ENCODE results near the gene RAB6A.
"Not testable (repeated sequence)": the region's sequence is repeated elsewhere in the genome, so short reads cannot be mapped to it uniquely, and the experiment has no call there.

The RAB6A gene

GRCh38 chr11:73795925-73796632, 35.2 kb upstream of the RAB6A start:
- 96% methylated on average over 17 of the region's 19 CpGs for WGBS (ENCODE audit: insufficient coverage)
- H3K4me1 ChIP-seq (ENCODE audit: control extremely low read depth in 1 of 4, control insufficient read depth in 4 of 4, insufficient read depth in 4 of 4, low read length in 3 of 4): peaks cover 0 to 10% (median 0%) of the 10 kb centered on the region in 4 experiments

GRCh38 chr11:73792584-73792983, 31.7 kb upstream of the RAB6A start:
- peaks cover 0 to 18% (median 10%) of the 10 kb centered on the region in 4 experiments for H3K36me3 ChIP-seq (ENCODE audit: control insufficient read depth in 4 of 4, insufficient read depth in 4 of 4, low read length in 3 of 4)
- no peak overlapping the region for H3K27ac ChIP-seq (ENCODE audit: insufficient read depth in 1 of 2, low read depth in 1 of 2, low read length in 2 of 2, poor library complexity in 1 of 2, severe bottlenecking in 2 of 2)
- no peaks in the 10 kb centered on the region for H3K9me3 ChIP-seq (ENCODE audit: control extremely low read depth in 1 of 5, control insufficient read depth in 4 of 5, insufficient read depth in 2 of 5, low read depth in 1 of 5, low read length in 4 of 5)
- H3K27me3 ChIP-seq (replicated peaks in 2 of 5; ENCODE audit: control insufficient read depth in 4 of 5, insufficient read depth in 5 of 5, low read length in 4 of 5): no peaks in the 10 kb centered on the region
- ChIA-PET POLR2A (no interaction called here), CTCF (no interaction called here)
- peaks cover 0 to 20% (median 7%) of the 10 kb centered on the region in 4 experiments for H3K4me1 ChIP-seq (ENCODE audit: control extremely low read depth in 1 of 4, control insufficient read depth in 4 of 4, insufficient read depth in 4 of 4, low read length in 3 of 4)
- peak in 1 of 3 donors; percentile 29 for DNase-seq
- no peak overlapping the region for H3K4me3 ChIP-seq (ENCODE audit: control insufficient read depth in 1 of 7, extremely low read depth in 1 of 7, insufficient read depth in 4 of 7, low read depth in 2 of 7, low read length in 6 of 7)

More at GRCh38 chr11:73795925-73796632, 35.2 kb upstream of the RAB6A start:
- POLR2A ChIA-PET: no interaction called here
- H3K27ac ChIP-seq (ENCODE audit: insufficient read depth in 1 of 2, low read depth in 1 of 2, low read length in 2 of 2, poor library complexity in 1 of 2, severe bottlenecking in 2 of 2): no peak overlapping the region
- H3K9me3 ChIP-seq (ENCODE audit: control extremely low read depth in 1 of 5, control insufficient read depth in 4 of 5, insufficient read depth in 2 of 5, low read depth in 1 of 5, low read length in 4 of 5): no peaks in the 10 kb centered on the region
- H3K36me3 ChIP-seq (ENCODE audit: control insufficient read depth in 4 of 4, insufficient read depth in 4 of 4, low read length in 3 of 4): peaks cover 0 to 21% (median 10%) of the 10 kb centered on the region in 4 experiments
- no peak for DNase-seq
- CTCF ChIA-PET: no interaction called here
- no peak overlapping the region for H3K4me3 ChIP-seq (ENCODE audit: control insufficient read depth in 1 of 7, extremely low read depth in 1 of 7, insufficient read depth in 4 of 7, low read depth in 2 of 7, low read length in 6 of 7)
- H3K27me3 ChIP-seq (replicated peaks in 2 of 5; ENCODE audit: control insufficient read depth in 4 of 5, insufficient read depth in 5 of 5, low read length in 4 of 5): no peaks in the 10 kb centered on the region

- peak overlapping the region in 2 of 7 experiments; percentile 83 to 90 for H3K4me3 ChIP-seq (ENCODE audit: control insufficient read depth in 1 of 7, extremely low read depth in 1 of 7, insufficient read depth in 4 of 7, low read depth in 2 of 7, low read length in 6 of 7)
- peaks cover 0 to 26% (median 11%) of the 10 kb centered on the region in 4 experiments for H3K4me1 ChIP-seq (ENCODE audit: control extremely low read depth in 1 of 4, control insufficient read depth in 4 of 4, insufficient read depth in 4 of 4, low read length in 3 of 4)
- no peaks in the 10 kb centered on the region for H3K27me3 ChIP-seq (replicated peaks in 2 of 5; ENCODE audit: control insufficient read depth in 4 of 5, insufficient read depth in 5 of 5, low read length in 4 of 5)
- no peaks in the 10 kb centered on the region for H3K9me3 ChIP-seq (ENCODE audit: control extremely low read depth in 1 of 5, control insufficient read depth in 4 of 5, insufficient read depth in 2 of 5, low read depth in 1 of 5, low read length in 4 of 5)
- POLR2A ChIA-PET: interaction anchor here (0.6 kb wide), 1 partner anchor 385 kb away, joined by 3 read pairs; no protein-coding TSS in a partner anchor
- 100% methylated on average over 1 of the region's 5 CpGs for WGBS (ENCODE audit: insufficient coverage)
- peak overlapping the region in 1 of 2 experiments; percentile 90 for H3K27ac ChIP-seq (ENCODE audit: insufficient read depth in 1 of 2, low read depth in 1 of 2, low read length in 2 of 2, poor library complexity in 1 of 2, severe bottlenecking in 2 of 2)
- DNase-seq: no peak
- CTCF ChIA-PET: no interaction called here
- H3K36me3 ChIP-seq (ENCODE audit: control insufficient read depth in 4 of 4, insufficient read depth in 4 of 4, low read length in 3 of 4): peaks cover 0 to 6% (median 2%) of the 10 kb centered on the region in 4 experiments
Measured at GRCh38 chr11:73789279-73789670, 28.4 kb upstream of the RAB6A start.

- H3K27ac ChIP-seq (ENCODE audit: insufficient read depth in 1 of 2, low read depth in 1 of 2, low read length in 2 of 2, poor library complexity in 1 of 2, severe bottlenecking in 2 of 2): peak within 1 kb of the TSS; percentile 76 to 90
- peak; percentile 89 to 94 (median 91) for DNase-seq
- CTCF ChIA-PET: interaction anchor here (0.9 to 1.2 kb wide), 2 partner anchors 9 to 44 kb away, joined by 3 to 4 read pairs; no protein-coding TSS in a partner anchor
- H3K27me3 ChIP-seq (replicated peaks in 2 of 5; ENCODE audit: control insufficient read depth in 4 of 5, insufficient read depth in 5 of 5, low read length in 4 of 5): no peaks in the 10 kb centered on the region
- peaks cover 0 to 26% (median 11%) of the 10 kb centered on the region in 4 experiments for H3K4me1 ChIP-seq (ENCODE audit: control extremely low read depth in 1 of 4, control insufficient read depth in 4 of 4, insufficient read depth in 4 of 4, low read length in 3 of 4)
- POLR2A ChIA-PET: interaction anchor here (0.6 to 0.9 kb wide), 2 partner anchors 8 to 189 kb away, joined by 3 to 4 read pairs; partner anchors contain the start of gene FAM168A
- H3K4me3 ChIP-seq (ENCODE audit: control insufficient read depth in 1 of 7, extremely low read depth in 1 of 7, insufficient read depth in 4 of 7, low read depth in 2 of 7, low read length in 6 of 7): peak within 1 kb of the TSS; percentile 83 to 99 (median 92)
- H3K9me3 ChIP-seq (ENCODE audit: control extremely low read depth in 1 of 5, control insufficient read depth in 4 of 5, insufficient read depth in 2 of 5, low read depth in 1 of 5, low read length in 4 of 5): no peaks in the 10 kb centered on the region
- 10% methylated on average over 16 of the region's 44 CpGs for WGBS (ENCODE audit: insufficient coverage)
- H3K36me3 ChIP-seq (ENCODE audit: control insufficient read depth in 4 of 4, insufficient read depth in 4 of 4, low read length in 3 of 4): peaks cover 0 to 6% (median 2%) of the 10 kb centered on the region in 4 experiments
Measured at GRCh38 chr11:73787643-73788558, 27.0 kb upstream of the RAB6A start, which contains the start of gene MRPL48. MRPL48 (plus strand) TSS chr11:73787874; CDS start chr11:73787972, 98 bp downstream.

- DNase-seq: no peak
- Histone ChIP-seq H3K9me3 (ENCODE audit: control extremely low read depth in 1 of 5, control insufficient read depth in 4 of 5, insufficient read depth in 2 of 5, low read depth in 1 of 5, low read length in 4 of 5) (no peaks in the 10 kb centered on the region), H3K27me3 (replicated peaks in 2 of 5; ENCODE audit: control insufficient read depth in 4 of 5, insufficient read depth in 5 of 5, low read length in 4 of 5) (no peaks in the 10 kb centered on the region), H3K36me3 (ENCODE audit: control insufficient read depth in 4 of 4, insufficient read depth in 4 of 4, low read length in 3 of 4) (peaks cover 0 to 5% (median 1%) of the 10 kb centered on the region in 4 experiments), H3K4me1 (ENCODE audit: control extremely low read depth in 1 of 4, control insufficient read depth in 4 of 4, insufficient read depth in 4 of 4, low read length in 3 of 4) (peaks cover 0 to 19% (median 11%) of the 10 kb centered on the region in 4 experiments), H3K4me3 (ENCODE audit: control insufficient read depth in 1 of 7, extremely low read depth in 1 of 7, insufficient read depth in 4 of 7, low read depth in 2 of 7, low read length in 6 of 7) (peak overlapping the region; percentile 83 to 99 (median 92)), H3K27ac (ENCODE audit: insufficient read depth in 1 of 2, low read depth in 1 of 2, low read length in 2 of 2, poor library complexity in 1 of 2, severe bottlenecking in 2 of 2) (peak overlapping the region; percentile 76 to 90)
- 82% methylated on average over 9 of the region's 17 CpGs for WGBS (ENCODE audit: insufficient coverage)
- POLR2A ChIA-PET: interaction anchor here (0.6 kb wide), 1 partner anchor 11 kb away, joined by 3 read pairs; no protein-coding TSS in a partner anchor
- CTCF ChIA-PET: interaction anchor here (1.2 kb wide), 1 partner anchor 8 kb away, joined by 3 read pairs; no protein-coding TSS in a partner anchor
Measured at GRCh38 chr11:73787051-73787642, 26.3 kb upstream of the RAB6A start.

- H3K4me1 ChIP-seq (ENCODE audit: control extremely low read depth in 1 of 4, control insufficient read depth in 4 of 4, insufficient read depth in 4 of 4, low read length in 3 of 4): peaks cover 0 to 16% (median 11%) of the 10 kb centered on the region in 4 experiments
- H3K9me3 ChIP-seq (ENCODE audit: control extremely low read depth in 1 of 5, control insufficient read depth in 4 of 5, insufficient read depth in 2 of 5, low read depth in 1 of 5, low read length in 4 of 5); POLR2A ChIA-PET; H3K4me3 ChIP-seq (ENCODE audit: control insufficient read depth in 1 of 7, extremely low read depth in 1 of 7, insufficient read depth in 4 of 7, low read depth in 2 of 7, low read length in 6 of 7); DNase-seq; H3K36me3 ChIP-seq (ENCODE audit: control insufficient read depth in 4 of 4, insufficient read depth in 4 of 4, low read length in 3 of 4); CTCF ChIA-PET; H3K27ac ChIP-seq (ENCODE audit: insufficient read depth in 1 of 2, low read depth in 1 of 2, low read length in 2 of 2, poor library complexity in 1 of 2, severe bottlenecking in 2 of 2); H3K27me3 ChIP-seq (replicated peaks in 2 of 5; ENCODE audit: control insufficient read depth in 4 of 5, insufficient read depth in 5 of 5, low read length in 4 of 5): not testable (repeated sequence)
Measured at GRCh38 chr11:73785467-73785866, 24.6 kb upstream of the RAB6A start.

Measured in common myeloid progenitor, CD34-positive (primary cell).